DMS153 (cell line): ENCODE data around the gene SNAP23.
A peak's percentile ranks its signal among the peaks of the same experiment; 100 is the strongest.

Experiments
- DNase-seq: peaks from one replicate; lab custom pipeline; 2025; lab: John Stamatoyannopoulos, UW

The SNAP23 gene

GRCh38 chr15:42495361-42496212 is at the start of gene SNAP23:
TSS of gene SNAP23 (plus strand) at chr15:42495634. CDS start at chr15:42511847, 16,213 bp downstream.
- DNase-seq, result peak; percentile 19

GRCh38 chr15:42447599-42447998 is 47.8 kb upstream of the SNAP23 start:
- DNase-seq, result no peak

- no peak for DNase-seq
These were observed 47.2 kb upstream of the SNAP23 start for GRCh38 chr15:42448281-42448680.

- DNase-seq, result no peak
These were observed 45.5 kb upstream of the SNAP23 start for GRCh38 chr15:42449770-42450424.

GRCh38 chr15:42450425-42450790 is 45.0 kb upstream of the SNAP23 start:
- DNase-seq, result no peak

GRCh38 chr15:42453826-42454225 is 41.6 kb upstream of the SNAP23 start:
- DNase-seq, result no peak

- no peak for DNase-seq
These were observed 38.9 kb upstream of the SNAP23 start for GRCh38 chr15:42456531-42456930.

- DNase-seq, result no peak
These were observed 38.5 kb upstream of the SNAP23 start for GRCh38 chr15:42456971-42457370.

GRCh38 chr15:42457445-42458442 is 37.7 kb upstream of the SNAP23 start:
- no peak for DNase-seq

- no peak for DNase-seq
These were observed 34.2 kb upstream of the SNAP23 start for GRCh38 chr15:42461261-42461660.

- no peak for DNase-seq
These were observed 29.7 kb upstream of the SNAP23 start for GRCh38 chr15:42465520-42466259.

- DNase-seq, result no peak
These were observed 24.4 kb upstream of the SNAP23 start for GRCh38 chr15:42471002-42471401.

GRCh38 chr15:42474827-42475226 is 20.6 kb upstream of the SNAP23 start:
- no peak for DNase-seq

GRCh38 chr15:42482701-42483100 is 12.7 kb upstream of the SNAP23 start:
- no peak for DNase-seq

GRCh38 chr15:42483677-42484076 is 11.8 kb upstream of the SNAP23 start:
- no peak for DNase-seq

GRCh38 chr15:42490291-42490670 is 5.2 kb upstream of the SNAP23 start:
- DNase-seq, result no peak

- peak; percentile 69 for DNase-seq
These were observed 4.5 kb upstream of the SNAP23 start, which contains the start of gene ZNF106 for GRCh38 chr15:42490671-42491538. TSS of gene ZNF106 (minus strand) at chr15:42491141. CDS start at chr15:42472289, 18,852 bp downstream.

GRCh38 chr15:42491539-42492225 is 3.8 kb upstream of the SNAP23 start:
- no peak for DNase-seq

- no peak for DNase-seq
These were observed 1.8 kb upstream of the SNAP23 start for GRCh38 chr15:42493679-42494078.

- DNase-seq, result no peak
These were observed 455 bp upstream of the SNAP23 start for GRCh38 chr15:42494998-42495360.
